Choroid plexus epithelial cell (primary cell): ENCODE results near the gene MIB1.

Source experiments
- DNase-seq: peaks from one replicate; pipeline ENCODE4 v3.0.0-alpha.2; 2010; ENCODE audit warnings: low read depth
- H3K4me3 ChIP-seq: 2 replicates; pipeline ENCODE4 v1.5.1; 2011; ENCODE audit warnings: low read depth, mild to moderate bottlenecking, control low read depth, low read length, moderate library complexity
- CTCF ChIP-seq: conservative IDR thresholded peaks from 2 replicates; pipeline ENCODE4 v1.5.1; 2011; ENCODE audit warnings: low read depth, mild to moderate bottlenecking, control low read depth, inconsistent platforms, low read length, moderate library complexity

Gene MIB1

GRCh38 chr18:21853775-21854552 lies 113.4 kb downstream of the MIB1 start:
- H3K4me3 ChIP-seq: no peak overlapping the region
- TF ChIP-seq CTCF: no peak
- peak; percentile 71 for DNase-seq

GRCh38 chr18:21855432-21855831 lies 114.8 kb downstream of the MIB1 start:
- no peak for TF ChIP-seq CTCF
- DNase-seq: no peak
- no peak overlapping the region for H3K4me3 ChIP-seq

- no peak for TF ChIP-seq CTCF
- no peak for DNase-seq
- no peak overlapping the region for H3K4me3 ChIP-seq
Observed at GRCh38 chr18:21857871-21858270, 117.3 kb downstream of the MIB1 start.

- no peak for TF ChIP-seq CTCF
- no peak overlapping the region for H3K4me3 ChIP-seq
- no peak for DNase-seq
Observed at GRCh38 chr18:21858544-21858943, 118.0 kb downstream of the MIB1 start.

GRCh38 chr18:21864386-21864785 lies 123.8 kb downstream of the MIB1 start:
- no peak for DNase-seq
- TF ChIP-seq CTCF: no peak
- no peak overlapping the region for H3K4me3 ChIP-seq

- no peak for DNase-seq
- no peak for TF ChIP-seq CTCF
- H3K4me3 ChIP-seq: no peak overlapping the region
Observed at GRCh38 chr18:21865043-21865442, 124.5 kb downstream of the MIB1 start.

GRCh38 chr18:21868770-21869169 lies 128.2 kb downstream of the MIB1 start:
- no peak overlapping the region for H3K4me3 ChIP-seq
- no peak for DNase-seq
- TF ChIP-seq CTCF: no peak
